ENCODE measurements around the gene NAT14. TPM values are rescaled to one million over a fixed set of nuclear protein-coding genes. Genes with fewer than 3 reads are reported as not detected.

Gene NAT14
- total and polyA plus RNA-seq, 2 of the 8 experiments (the other 6 are each of a cell fraction or from before 2014, with no cell fraction given), result 47.1 to 71.2 TPM

DNA sequence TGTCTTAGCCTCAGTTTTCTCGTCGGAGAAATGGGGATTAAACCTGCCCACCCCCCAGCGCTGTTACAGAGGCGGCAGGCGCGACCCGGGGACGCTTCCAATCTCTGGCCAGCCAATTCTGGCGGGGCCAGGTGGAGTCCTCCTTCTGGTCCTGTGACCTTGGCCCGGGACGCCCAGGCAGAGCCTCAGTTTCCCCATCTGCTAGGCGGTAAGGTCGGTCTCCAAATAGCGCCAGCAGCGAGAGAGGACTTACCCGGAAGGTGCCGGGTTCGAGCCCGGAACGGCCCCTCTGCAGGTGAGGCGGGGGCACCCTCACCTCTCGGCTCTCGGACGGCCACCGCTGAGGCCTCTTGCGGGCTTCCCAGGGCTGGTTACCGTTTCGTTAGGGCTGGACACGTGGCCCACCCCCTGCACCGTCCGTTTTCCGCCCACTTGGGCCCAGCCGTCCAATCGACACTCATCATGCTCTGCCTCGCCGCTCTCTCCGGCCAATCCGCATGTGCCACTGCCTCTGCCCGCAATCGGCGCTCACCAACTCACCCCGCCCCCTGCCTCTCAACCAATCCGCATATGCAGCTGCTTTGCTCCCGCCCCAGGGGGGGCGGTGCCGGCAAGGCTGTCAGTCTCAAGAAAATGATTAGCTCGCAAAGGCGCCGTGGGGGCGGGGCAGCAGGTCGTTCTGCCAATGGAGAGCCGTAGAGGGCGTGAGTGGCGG is 23.6 kb upstream of the NAT14 start, which contains the start of gene ISOC2 (continued):
- TF ChIP-seq, protein P1, sequence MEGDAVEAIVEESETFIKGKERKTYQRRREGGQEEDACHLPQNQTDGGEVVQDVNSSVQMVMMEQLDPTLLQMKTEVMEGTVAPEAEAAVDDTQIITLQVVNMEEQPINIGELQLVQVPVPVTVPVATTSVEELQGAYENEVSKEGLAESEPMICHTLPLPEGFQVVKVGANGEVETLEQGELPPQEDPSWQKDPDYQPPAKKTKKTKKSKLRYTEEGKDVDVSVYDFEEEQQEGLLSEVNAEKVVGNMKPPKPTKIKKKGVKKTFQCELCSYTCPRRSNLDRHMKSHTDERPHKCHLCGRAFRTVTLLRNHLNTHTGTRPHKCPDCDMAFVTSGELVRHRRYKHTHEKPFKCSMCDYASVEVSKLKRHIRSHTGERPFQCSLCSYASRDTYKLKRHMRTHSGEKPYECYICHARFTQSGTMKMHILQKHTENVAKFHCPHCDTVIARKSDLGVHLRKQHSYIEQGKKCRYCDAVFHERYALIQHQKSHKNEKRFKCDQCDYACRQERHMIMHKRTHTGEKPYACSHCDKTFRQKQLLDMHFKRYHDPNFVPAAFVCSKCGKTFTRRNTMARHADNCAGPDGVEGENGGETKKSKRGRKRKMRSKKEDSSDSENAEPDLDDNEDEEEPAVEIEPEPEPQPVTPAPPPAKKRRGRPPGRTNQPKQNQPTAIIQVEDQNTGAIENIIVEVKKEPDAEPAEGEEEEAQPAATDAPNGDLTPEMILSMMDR (IDR thresholded peaks at IDR 0.05; ENCODE audit: control extremely low read depth in 1 of 3, insufficient read depth in 1 of 3, low read depth in 1 of 3, low read length in 3 of 3), result no peak
- TF ChIP-seq FOSL1 (IDR thresholded peaks at IDR 0.05; ENCODE audit: insufficient read depth, low read depth, low read length) (no peak), ZNF274 (IDR thresholded peaks at IDR 0.05; ENCODE audit: borderline replicate concordance, extremely low read depth, low read length) (no peak), TCF12 (IDR thresholded peaks at IDR 0.05; ENCODE audit: low read depth, low read length) (no peak), TBP (IDR thresholded peaks at IDR 0.05; ENCODE audit: low read depth, low read length) (peak; percentile 46; the same call in 1 of the 2 replicates), RNF2 (IDR thresholded peaks at IDR 0.05; ENCODE audit: borderline replicate concordance, low read depth, low read length, missing control alignments, poor library complexity, severe bottlenecking) (no peak), ASH2L (IDR thresholded peaks at IDR 0.05; ENCODE audit: low read length) (peak; percentile 92), TEAD4 (IDR thresholded peaks at IDR 0.05; ENCODE audit: low read depth, low read length) (no peak), SAP30 (IDR thresholded peaks at IDR 0.05; ENCODE audit: insufficient read depth, insufficient replicate concordance, low read length) (no peak), EZH2 (IDR thresholded peaks at IDR 0.05; ENCODE audit: low read depth, low read length, severe bottlenecking) (no peak), SIN3A (conservative IDR thresholded peaks at IDR 0.05 in 1 of 2, IDR thresholded peaks at IDR 0.05 in 1 of 2; ENCODE audit: low read depth in 1 of 2, low read length in 2 of 2) (no peak), EGR1 (IDR thresholded peaks at IDR 0.05; ENCODE audit: borderline replicate concordance, low read depth, low read length) (peak; percentile 52; the same call in 1 of the 2 replicates), RXRA (IDR thresholded peaks at IDR 0.05; ENCODE audit: insufficient read depth, low read depth, low read length) (no peak), NRF1 (IDR thresholded peaks at IDR 0.05; ENCODE audit: low read depth, low read length) (no peak), SP1 (IDR thresholded peaks at IDR 0.05; ENCODE audit: low read depth, low read length) (peak; percentile 96), EP300 (IDR thresholded peaks at IDR 0.05; ENCODE audit: borderline replicate concordance in 1 of 2, low read depth in 2 of 2, low read length in 2 of 2) (no peak), TAF1 (IDR thresholded peaks at IDR 0.05; ENCODE audit: low read depth, low read length) (peak; percentile 73)
- TF ChIP-seq, protein P2, sequence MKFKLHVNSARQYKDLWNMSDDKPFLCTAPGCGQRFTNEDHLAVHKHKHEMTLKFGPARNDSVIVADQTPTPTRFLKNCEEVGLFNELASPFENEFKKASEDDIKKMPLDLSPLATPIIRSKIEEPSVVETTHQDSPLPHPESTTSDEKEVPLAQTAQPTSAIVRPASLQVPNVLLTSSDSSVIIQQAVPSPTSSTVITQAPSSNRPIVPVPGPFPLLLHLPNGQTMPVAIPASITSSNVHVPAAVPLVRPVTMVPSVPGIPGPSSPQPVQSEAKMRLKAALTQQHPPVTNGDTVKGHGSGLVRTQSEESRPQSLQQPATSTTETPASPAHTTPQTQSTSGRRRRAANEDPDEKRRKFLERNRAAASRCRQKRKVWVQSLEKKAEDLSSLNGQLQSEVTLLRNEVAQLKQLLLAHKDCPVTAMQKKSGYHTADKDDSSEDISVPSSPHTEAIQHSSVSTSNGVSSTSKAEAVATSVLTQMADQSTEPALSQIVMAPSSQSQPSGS (IDR thresholded peaks at IDR 0.05; ENCODE audit: low read length), result 0 out of 2 replicates have a peak, but pooled peaks have one; percentile 48
